Nephron progenitor cell (in vitro differentiated cells): ENCODE results near the gene ZNF107.

Source experiments
- DNase-seq: peaks from one replicate; pipeline ENCODE4 v3.0.0; 2021
- H3K27ac Mint-ChIP-seq: 2 replicates; pipeline ENCODE4 v1.8.0; 2021; ENCODE audit warnings: mild to moderate bottlenecking, moderate library complexity, mixed read lengths
- H3K27me3 Mint-ChIP-seq: 2 replicates; pipeline ENCODE4 v1.8.0; 2021; ENCODE audit warnings: mild to moderate bottlenecking, low read depth, mixed read lengths; ENCODE audit not compliant: poor library complexity
- H3K36me3 Mint-ChIP-seq: 2 replicates; pipeline ENCODE4 v1.8.0; 2021; ENCODE audit warnings: low read depth, mixed read lengths
- H3K4me1 Mint-ChIP-seq: 2 replicates; pipeline ENCODE4 v1.8.0; 2021; ENCODE audit warnings: mixed read lengths
- H3K4me3 Mint-ChIP-seq: 2 replicates; pipeline ENCODE4 v1.8.0; 2021; ENCODE audit warnings: mild to moderate bottlenecking, moderate library complexity, mixed read lengths
- H3K9me3 Mint-ChIP-seq: 2 replicates; pipeline ENCODE4 v1.8.0; 2021; ENCODE audit warnings: mild to moderate bottlenecking, moderate library complexity, mixed read lengths
- TF ChIP-seq, protein P1 (sequence below): fragments of 200-600 bp; sonication (generic); IDR thresholded peaks from 2 replicates; pipeline ENCODE4 v1.5.0; 2021; ENCODE audit warnings: antibody characterized with exemption

The ZNF107 gene

DNA sequence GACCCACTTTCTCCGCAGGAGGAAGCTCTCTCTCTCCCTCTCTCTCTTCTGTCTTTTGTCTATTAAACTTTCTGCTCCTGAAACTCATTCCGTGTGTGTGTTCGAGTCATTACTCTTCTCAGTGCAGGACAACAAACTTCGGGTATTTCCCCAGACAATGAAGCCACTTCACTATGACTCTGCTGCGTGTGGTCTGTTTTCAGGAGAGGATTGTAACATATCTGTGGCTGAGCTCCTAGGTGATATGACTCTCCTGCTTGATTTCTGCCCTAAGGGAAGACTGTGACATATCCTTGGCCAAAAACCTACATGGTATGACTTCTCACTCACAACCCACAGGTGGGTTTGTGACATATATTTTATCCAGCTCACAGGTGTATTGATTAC, 39.9 kb upstream of the ZNF107 start:
- no peaks in the 10 kb centered on the region for H3K4me1 Mint-ChIP-seq
- DNase-seq, result no peak
- peaks cover 87% of the 10 kb centered on the region for H3K9me3 Mint-ChIP-seq
- peaks cover 4% of the 10 kb centered on the region for H3K27me3 Mint-ChIP-seq
- H3K27ac Mint-ChIP-seq, result no peak overlapping the region
- TF ChIP-seq, protein P1, sequence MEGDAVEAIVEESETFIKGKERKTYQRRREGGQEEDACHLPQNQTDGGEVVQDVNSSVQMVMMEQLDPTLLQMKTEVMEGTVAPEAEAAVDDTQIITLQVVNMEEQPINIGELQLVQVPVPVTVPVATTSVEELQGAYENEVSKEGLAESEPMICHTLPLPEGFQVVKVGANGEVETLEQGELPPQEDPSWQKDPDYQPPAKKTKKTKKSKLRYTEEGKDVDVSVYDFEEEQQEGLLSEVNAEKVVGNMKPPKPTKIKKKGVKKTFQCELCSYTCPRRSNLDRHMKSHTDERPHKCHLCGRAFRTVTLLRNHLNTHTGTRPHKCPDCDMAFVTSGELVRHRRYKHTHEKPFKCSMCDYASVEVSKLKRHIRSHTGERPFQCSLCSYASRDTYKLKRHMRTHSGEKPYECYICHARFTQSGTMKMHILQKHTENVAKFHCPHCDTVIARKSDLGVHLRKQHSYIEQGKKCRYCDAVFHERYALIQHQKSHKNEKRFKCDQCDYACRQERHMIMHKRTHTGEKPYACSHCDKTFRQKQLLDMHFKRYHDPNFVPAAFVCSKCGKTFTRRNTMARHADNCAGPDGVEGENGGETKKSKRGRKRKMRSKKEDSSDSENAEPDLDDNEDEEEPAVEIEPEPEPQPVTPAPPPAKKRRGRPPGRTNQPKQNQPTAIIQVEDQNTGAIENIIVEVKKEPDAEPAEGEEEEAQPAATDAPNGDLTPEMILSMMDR, result no peak
- no peaks in the 10 kb centered on the region for H3K36me3 Mint-ChIP-seq
- H3K4me3 Mint-ChIP-seq, result no peak overlapping the region

DNA sequence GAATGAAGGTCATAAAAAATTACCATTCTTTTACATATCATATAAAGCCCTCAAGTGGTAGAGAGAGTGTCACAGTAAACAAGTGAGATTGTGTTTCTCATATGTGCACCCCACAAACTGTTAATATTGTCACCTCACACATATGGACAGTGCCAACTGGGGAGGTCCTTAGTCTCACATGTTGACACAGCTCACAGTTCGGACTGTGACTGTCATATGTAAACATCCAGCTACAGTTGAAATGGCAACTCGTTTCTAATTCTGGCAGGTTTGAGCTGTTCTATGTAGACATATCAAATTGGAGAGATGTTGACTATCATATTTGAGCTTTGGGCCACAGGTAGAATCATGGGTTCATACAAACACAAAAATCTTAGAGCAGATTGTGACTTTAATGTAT, 39.4 kb upstream of the ZNF107 start:
- Mint-ChIP-seq H3K9me3 (peaks cover 82% of the 10 kb centered on the region), H3K36me3 (no peaks in the 10 kb centered on the region), H3K27me3 (peaks cover 4% of the 10 kb centered on the region), H3K4me1 (no peaks in the 10 kb centered on the region), H3K27ac (no peak overlapping the region), H3K4me3 (no peak overlapping the region)
- no peak for DNase-seq
- TF ChIP-seq, protein P1, result no peak

- Mint-ChIP-seq H3K36me3 (no peaks in the 10 kb centered on the region), H3K9me3 (peaks cover 65% of the 10 kb centered on the region), H3K4me1 (no peaks in the 10 kb centered on the region), H3K4me3 (no peak overlapping the region), H3K27ac (no peak overlapping the region), H3K27me3 (peaks cover 4% of the 10 kb centered on the region)
- no peak for DNase-seq
- TF ChIP-seq, protein P1, result no peak
Measured at GRCh38 chr7:64628192-64628591, 37.7 kb upstream of the ZNF107 start.

DNA sequence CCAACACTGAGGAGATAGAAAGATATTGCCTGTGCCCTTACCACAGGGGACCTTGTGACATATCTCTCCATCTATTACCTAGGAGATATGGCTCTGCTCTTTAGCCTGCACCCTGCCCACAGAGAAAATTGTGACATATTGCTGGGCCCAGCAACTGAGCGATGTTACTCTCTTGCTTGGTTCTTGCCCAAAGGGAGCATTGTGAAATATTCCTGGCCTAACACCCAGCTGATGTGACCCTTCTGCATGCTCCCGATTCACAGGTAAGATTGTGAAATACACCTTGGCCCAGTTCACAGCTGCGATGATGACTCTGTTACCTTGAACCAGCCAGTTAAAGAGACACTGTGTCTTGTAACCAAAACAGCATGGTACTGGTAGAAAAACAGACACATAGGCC, 37.2 kb upstream of the ZNF107 start:
- TF ChIP-seq, protein P1, result no peak
- H3K9me3 Mint-ChIP-seq, result peaks cover 60% of the 10 kb centered on the region
- DNase-seq, result no peak
- H3K4me3 Mint-ChIP-seq, result no peak overlapping the region
- H3K27me3 Mint-ChIP-seq, result peaks cover under 1% of the 10 kb centered on the region
- no peak overlapping the region for H3K27ac Mint-ChIP-seq
- H3K4me1 Mint-ChIP-seq, result no peaks in the 10 kb centered on the region
- no peaks in the 10 kb centered on the region for H3K36me3 Mint-ChIP-seq

DNA sequence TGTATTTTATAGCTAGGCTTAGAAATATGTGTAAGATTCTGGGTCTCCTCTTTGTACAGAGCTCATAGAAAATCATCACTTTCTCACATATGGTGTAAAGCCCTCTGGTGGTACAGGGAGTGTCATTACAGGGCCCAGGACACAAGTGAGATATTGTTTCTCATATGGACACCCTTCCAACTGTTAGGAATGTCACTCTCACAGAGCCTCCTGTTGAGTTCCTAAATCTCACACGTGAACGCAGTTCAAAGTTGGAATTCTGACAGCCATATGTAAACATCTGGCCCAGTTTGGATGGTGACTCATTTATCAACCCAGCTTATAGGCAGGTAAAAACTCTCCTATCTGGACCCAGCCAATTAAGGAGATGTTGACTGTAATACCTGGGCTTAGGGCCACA, 35.4 kb upstream of the ZNF107 start:
- no peak for DNase-seq
- H3K27me3 Mint-ChIP-seq, result no peaks in the 10 kb centered on the region
- H3K4me3 Mint-ChIP-seq, result no peak overlapping the region
- TF ChIP-seq, protein P1, result no peak
- H3K9me3 Mint-ChIP-seq, result peaks cover 43% of the 10 kb centered on the region
- H3K27ac Mint-ChIP-seq, result no peak overlapping the region
- no peaks in the 10 kb centered on the region for H3K4me1 Mint-ChIP-seq
- no peaks in the 10 kb centered on the region for H3K36me3 Mint-ChIP-seq

- Mint-ChIP-seq H3K4me3 (no peak overlapping the region), H3K27ac (no peak overlapping the region), H3K4me1 (no peaks in the 10 kb centered on the region), H3K27me3 (no peaks in the 10 kb centered on the region), H3K36me3 (no peaks in the 10 kb centered on the region), H3K9me3 (peaks cover 30% of the 10 kb centered on the region)
- TF ChIP-seq, protein P1, result no peak
- no peak for DNase-seq
Measured at GRCh38 chr7:64632029-64632428, 33.9 kb upstream of the ZNF107 start.
